Naive thymus-derived CD4-positive, alpha-beta T cell (primary cell): Measurements from ENCODE around the gene LYZL4. TPM values are rescaled to one million over a fixed set of nuclear protein-coding genes. Genes with fewer than 3 reads are reported as not detected.

Source experiments
- ATAC-seq: fragments of 150-1000 bp; cut with Tn5 transposase; 2 replicates; pipeline ENCODE4 v1.10.0; 2021; ENCODE audit warnings: mild to moderate bottlenecking, moderate library complexity
- CTCF ChIA-PET: fragments of 350-600 bp; sonication (Branson Sonifier 250); formaldehyde crosslinking; loops from one replicate; lab custom pipeline; 2021; ENCODE audit warnings: antibody characterized with exemption; lab: Charles Lee
- POLR2A ChIA-PET: fragments of 350-600 bp; sonication (Branson Sonifier 250); formaldehyde crosslinking; loops from one replicate; lab custom pipeline; 2021; ENCODE audit warnings: antibody characterized with exemption, inconsistent platforms; lab: Charles Lee
- DNase-seq, 9 donors: peaks; one replicate each; pipeline versions ENCODE4 v3.0.0 to v3.0.0-alpha.2; 2020 to 2022; ENCODE audit warnings: mixed read lengths in 1 of 9
- H3K27ac ChIP-seq: one replicate; pipeline ENCODE4 v1.7.0; 2013; ENCODE audit warnings: mild to moderate bottlenecking, low read depth, low read length, moderate library complexity
- H3K27me3 ChIP-seq, 2 donors: one replicate each; pipeline ENCODE4 v1.7.0; 2013; ENCODE audit warnings: low read length in 2 of 2, mild to moderate bottlenecking in 2 of 2, moderate library complexity in 2 of 2; ENCODE audit not compliant: control insufficient read depth in 2 of 2, insufficient read depth in 2 of 2
- H3K36me3 ChIP-seq, 3 experiments: 1 replicate in 2 of 3; 2 replicates in 1 of 3; pipeline ENCODE4 v1.7.0; 2013; ENCODE audit warnings: low read length in 3 of 3, mild to moderate bottlenecking in 3 of 3, moderate library complexity in 1 of 3; ENCODE audit not compliant: insufficient read depth in 3 of 3, control insufficient read depth in 2 of 3
- H3K4me1 ChIP-seq, 2 donors: one replicate each; pipeline ENCODE4 v1.7.0; 2013; ENCODE audit warnings: low read length in 2 of 2, mild to moderate bottlenecking in 2 of 2, moderate library complexity in 1 of 2; ENCODE audit not compliant: control insufficient read depth in 2 of 2, insufficient read depth in 2 of 2
- H3K4me3 ChIP-seq: 2 replicates; pipeline ENCODE4 v1.7.0; 2013; ENCODE audit warnings: mild to moderate bottlenecking, low read length
- H3K9me3 ChIP-seq, 3 experiments: 1 replicate in 2 of 3; 2 replicates in 1 of 3; pipeline ENCODE4 v1.7.0; 2013; ENCODE audit warnings: low read length in 3 of 3; ENCODE audit not compliant: control insufficient read depth in 2 of 3
- H3K27ac Mint-ChIP-seq, 9 donors: one replicate each; pipeline ENCODE4 v1.8.0; 2020 to 2022; ENCODE audit warnings: mixed read lengths in 9 of 9, mild to moderate bottlenecking in 8 of 9, moderate library complexity in 5 of 9, inconsistent platforms in 2 of 9
- H3K27me3 Mint-ChIP-seq, 5 donors: one replicate each; pipeline ENCODE4 v1.8.0; 2021 to 2022; ENCODE audit warnings: mixed read lengths in 5 of 5, mild to moderate bottlenecking in 1 of 5
- H3K36me3 Mint-ChIP-seq, 5 donors: one replicate each; pipeline ENCODE4 v1.8.0; 2020 to 2022; ENCODE audit warnings: mixed read lengths in 5 of 5, mild to moderate bottlenecking in 3 of 5, inconsistent platforms in 1 of 5
- H3K4me1 Mint-ChIP-seq, 7 donors: one replicate each; pipeline ENCODE4 v1.8.0; 2020 to 2022; ENCODE audit warnings: mixed read lengths in 7 of 7, mild to moderate bottlenecking in 3 of 7, inconsistent platforms in 1 of 7
- H3K4me3 Mint-ChIP-seq, 10 donors: one replicate each; pipeline ENCODE4 v1.8.0; 2020 to 2022; ENCODE audit warnings: mild to moderate bottlenecking in 10 of 10, mixed read lengths in 10 of 10, moderate library complexity in 6 of 10, inconsistent platforms in 2 of 10
- H3K9me3 Mint-ChIP-seq, 11 donors: one replicate each; pipeline ENCODE4 v1.8.0; 2020 to 2022; ENCODE audit warnings: mixed read lengths in 11 of 11, mild to moderate bottlenecking in 4 of 11, inconsistent platforms in 1 of 11, moderate library complexity in 1 of 11
- intact Hi-C, 2 donors: fragments of 100-400 bp; cut with micrococcal nuclease; formaldehyde crosslinking; loops; one replicate each; pipeline ENCODE4 v1.15.1; 2023
- polyA plus RNA-seq, 2 donors: library from polyadenylated mRNA; unstranded; fragments of 300-500 nt; fragmentation: Illumina TruSeq; gene quantifications; one replicate each; pipeline ENCODE4 v1.2.3, GENCODE V29; 2021
- total RNA-seq, 6 experiments: library from RNA in 5 of 6; stranded (reverse) in 5 of 6; gene quantifications; 1 replicate in 5 of 6; 2 replicates in 1 of 6; pipeline ENCODE4 v1.2.3 and lab custom pipeline; 2021 to 2026

Gene LYZL4
- not detected for total RNA-seq
- not detected for polyA plus RNA-seq
- total RNA-seq (lab: John Stamatoyannopoulos, UW): not detected

GRCh38 chr3:42410370-42411131 lies at the start of gene LYZL4:
Gene LYZL4, minus strand, starts transcription at chr3:42410610. Its CDS starts 3,359 bp downstream, at chr3:42407251.
- peaks cover 0 to 10% (median 0%) of the 10 kb centered on the region in 11 donors for H3K9me3 Mint-ChIP-seq
- H3K4me3 ChIP-seq: no peak within 1 kb of the TSS
- ChIA-PET CTCF (no interaction called here), POLR2A (no interaction called here)
- H3K9me3 ChIP-seq: no peaks in the 10 kb centered on the region
- no peak within 1 kb of the TSS for H3K27ac ChIP-seq
- peaks cover 0 to 11% (median 6%) of the 10 kb centered on the region in 5 donors for H3K27me3 Mint-ChIP-seq
- intact Hi-C loops: no loop called here
- DNase-seq (no peak), ATAC-seq (no peak)
- no peak within 1 kb of the TSS for H3K4me3 Mint-ChIP-seq
- H3K36me3 ChIP-seq: no peaks in the 10 kb centered on the region
- no peaks in the 10 kb centered on the region for H3K4me1 ChIP-seq
- H3K27ac Mint-ChIP-seq: no peak within 1 kb of the TSS
- peaks cover 0 to 3% (median 0%) of the 10 kb centered on the region in 5 donors for H3K36me3 Mint-ChIP-seq
- H3K27me3 ChIP-seq: no peaks in the 10 kb centered on the region
- peaks cover 0 to 15% (median 0%) of the 10 kb centered on the region in 7 donors for H3K4me1 Mint-ChIP-seq

GRCh38 chr3:42459151-42459550 lies 48.7 kb upstream of the LYZL4 start:
- DNase-seq (no peak), ATAC-seq (no peak)
- Histone ChIP-seq H3K27ac (no peak overlapping the region), H3K4me1 (no peaks in the 10 kb centered on the region), H3K27me3 (no peaks in the 10 kb centered on the region), H3K9me3 (no peaks in the 10 kb centered on the region), H3K36me3 (no peaks in the 10 kb centered on the region), H3K4me3 (no peak overlapping the region)
- H3K27ac Mint-ChIP-seq: no peak overlapping the region
- intact Hi-C loops: no loop called here
- H3K36me3 Mint-ChIP-seq: peaks cover 0 to 6% (median 0%) of the 10 kb centered on the region in 5 donors
- no peaks in the 10 kb centered on the region for H3K4me1 Mint-ChIP-seq
- ChIA-PET CTCF (no interaction called here), POLR2A (no interaction called here)
- H3K4me3 Mint-ChIP-seq: no peak overlapping the region
- peaks cover 0 to 22% (median 15%) of the 10 kb centered on the region in 5 donors for H3K27me3 Mint-ChIP-seq
- peaks cover 0 to 15% (median 3%) of the 10 kb centered on the region in 11 donors for H3K9me3 Mint-ChIP-seq

- DNase-seq (no peak), ATAC-seq (no peak)
- peaks cover 0 to 24% (median 7%) of the 10 kb centered on the region in 11 donors for H3K9me3 Mint-ChIP-seq
- H3K4me3 Mint-ChIP-seq: no peak overlapping the region
- Histone ChIP-seq H3K27ac (no peak overlapping the region), H3K27me3 (no peaks in the 10 kb centered on the region), H3K36me3 (no peaks in the 10 kb centered on the region), H3K9me3 (no peaks in the 10 kb centered on the region), H3K4me3 (no peak overlapping the region), H3K4me1 (no peaks in the 10 kb centered on the region)
- H3K36me3 Mint-ChIP-seq: peaks cover 0 to 7% (median 0%) of the 10 kb centered on the region in 5 donors
- intact Hi-C loops: no loop called here
- H3K4me1 Mint-ChIP-seq: no peaks in the 10 kb centered on the region
- no peak overlapping the region for H3K27ac Mint-ChIP-seq
- H3K27me3 Mint-ChIP-seq: peaks cover 0 to 22% (median 15%) of the 10 kb centered on the region in 5 donors
- ChIA-PET CTCF (no interaction called here), POLR2A (no interaction called here)
Measured at GRCh38 chr3:42456211-42456610, 45.8 kb upstream of the LYZL4 start.

- Histone ChIP-seq H3K27me3 (no peaks in the 10 kb centered on the region), H3K4me3 (no peak overlapping the region), H3K9me3 (no peaks in the 10 kb centered on the region), H3K36me3 (no peaks in the 10 kb centered on the region), H3K27ac (no peak overlapping the region), H3K4me1 (no peaks in the 10 kb centered on the region)
- peaks cover 0 to 7% (median 0%) of the 10 kb centered on the region in 5 donors for H3K36me3 Mint-ChIP-seq
- ChIA-PET CTCF (interaction anchor here (0.6 kb wide), 1 partner anchor 281 kb away, joined by 3 read pairs; no protein-coding TSS in a partner anchor), POLR2A (no interaction called here)
- intact Hi-C loops: no loop called here
- no peak overlapping the region for H3K27ac Mint-ChIP-seq
- peaks cover 0 to 24% (median 7%) of the 10 kb centered on the region in 11 donors for H3K9me3 Mint-ChIP-seq
- H3K27me3 Mint-ChIP-seq: peaks cover 0 to 9% (median 3%) of the 10 kb centered on the region in 5 donors
- ATAC-seq: no peak
- no peak for DNase-seq
- no peaks in the 10 kb centered on the region for H3K4me1 Mint-ChIP-seq
- H3K4me3 Mint-ChIP-seq: no peak overlapping the region
Measured at GRCh38 chr3:42451546-42452230, 41.3 kb upstream of the LYZL4 start.

GRCh38 chr3:42451116-42451515 lies 40.7 kb upstream of the LYZL4 start:
- ATAC-seq (no peak), DNase-seq (no peak)
- Mint-ChIP-seq H3K36me3 (peaks cover 0 to 7% (median 0%) of the 10 kb centered on the region in 5 donors), H3K27me3 (peaks cover 0 to 7% (median 1%) of the 10 kb centered on the region in 5 donors), H3K27ac (no peak overlapping the region), H3K9me3 (peaks cover 0 to 24% (median 7%) of the 10 kb centered on the region in 11 donors), H3K4me1 (no peaks in the 10 kb centered on the region), H3K4me3 (no peak overlapping the region)
- Histone ChIP-seq H3K36me3 (no peaks in the 10 kb centered on the region), H3K4me3 (no peak overlapping the region), H3K27ac (no peak overlapping the region), H3K27me3 (no peaks in the 10 kb centered on the region), H3K4me1 (no peaks in the 10 kb centered on the region), H3K9me3 (no peaks in the 10 kb centered on the region)
- POLR2A ChIA-PET: no interaction called here
- intact Hi-C loops: no loop called here
- CTCF ChIA-PET: no interaction called here

GRCh38 chr3:42450567-42450966 lies 40.2 kb upstream of the LYZL4 start:
- Histone ChIP-seq H3K36me3 (no peaks in the 10 kb centered on the region), H3K4me3 (no peak overlapping the region), H3K9me3 (no peaks in the 10 kb centered on the region), H3K4me1 (no peaks in the 10 kb centered on the region), H3K27me3 (no peaks in the 10 kb centered on the region), H3K27ac (no peak overlapping the region)
- H3K9me3 Mint-ChIP-seq: peaks cover 0 to 24% (median 7%) of the 10 kb centered on the region in 11 donors
- H3K27me3 Mint-ChIP-seq: peaks cover 0 to 8% (median 0%) of the 10 kb centered on the region in 5 donors
- DNase-seq (no peak), ATAC-seq (no peak)
- H3K4me1 Mint-ChIP-seq: no peaks in the 10 kb centered on the region
- H3K27ac Mint-ChIP-seq: no peak overlapping the region
- ChIA-PET POLR2A (interaction anchor here (0.6 to 0.7 kb wide), 2 partner anchors 237 to 275 kb away, joined by 3 to 4 read pairs; no protein-coding TSS in a partner anchor), CTCF (interaction anchor here (0.7 to 1.7 kb wide), 2 partner anchors 195 to 204 kb away, joined by 3 to 4 read pairs; no protein-coding TSS in a partner anchor)
- H3K36me3 Mint-ChIP-seq: peaks cover 0 to 7% (median 0%) of the 10 kb centered on the region in 5 donors
- H3K4me3 Mint-ChIP-seq: no peak overlapping the region
- intact Hi-C loops: no loop called here
